HG03575 (cell line): ENCODE measurements around the gene KRTAP10-3.
"Not testable (repeated sequence)": the region's sequence is repeated elsewhere in the genome, so short reads cannot be mapped to it uniquely, and the experiment has no call there.

ENCODE experiments used
- ATAC-seq: cut with Tn5 transposase; IDR thresholded peaks from one replicate; pipeline ENCODE4 v1.9.1; 2021; ENCODE audit not compliant: unreplicated experiment, insufficient number of reproducible peaks, low FRiP score; ENCODE audit errors: extremely low read depth

The KRTAP10-3 gene

GRCh38 chr21:44558695-44559094 lies at the start of gene KRTAP10-3:
Gene KRTAP10-3, minus strand, starts transcription at chr21:44558795. Its CDS starts 80 bp downstream, at chr21:44558715.
- no peak for ATAC-seq

GRCh38 chr21:44606495-44606894 lies 47.9 kb upstream of the KRTAP10-3 start:
- no peak for ATAC-seq

- no peak for ATAC-seq
Measured at GRCh38 chr21:44603911-44604310, 45.3 kb upstream of the KRTAP10-3 start.

- ATAC-seq, result no peak
Measured at GRCh38 chr21:44603109-44603875, 44.7 kb upstream of the KRTAP10-3 start.

GRCh38 chr21:44602463-44602850 lies 43.9 kb upstream of the KRTAP10-3 start:
- no peak for ATAC-seq

- ATAC-seq, result no peak
Measured at GRCh38 chr21:44601596-44602462, 43.2 kb upstream of the KRTAP10-3 start.

- not testable (repeated sequence) for ATAC-seq
Measured at GRCh38 chr21:44601091-44601490, 42.5 kb upstream of the KRTAP10-3 start.

GRCh38 chr21:44600118-44600978 lies 41.8 kb upstream of the KRTAP10-3 start, which contains the start of gene KRTAP10-7:
Gene KRTAP10-7, plus strand, starts transcription at chr21:44600597. Its CDS starts 25 bp downstream, at chr21:44600622.
- ATAC-seq, result not testable (repeated sequence)

- no peak for ATAC-seq
Measured at GRCh38 chr21:44599264-44600029, 40.9 kb upstream of the KRTAP10-3 start.

GRCh38 chr21:44598061-44598460 lies 39.5 kb upstream of the KRTAP10-3 start:
- no peak for ATAC-seq

GRCh38 chr21:44596068-44596725 lies 37.6 kb upstream of the KRTAP10-3 start:
- no peak for ATAC-seq

- no peak for ATAC-seq
Measured at GRCh38 chr21:44595524-44595923, 36.9 kb upstream of the KRTAP10-3 start.

GRCh38 chr21:44594406-44594916 lies 35.9 kb upstream of the KRTAP10-3 start:
- ATAC-seq, result no peak

- no peak for ATAC-seq
Measured at GRCh38 chr21:44593598-44594405, 35.2 kb upstream of the KRTAP10-3 start.

GRCh38 chr21:44592446-44593311 lies 34.1 kb upstream of the KRTAP10-3 start, which contains the start of gene KRTAP10-6:
Gene KRTAP10-6, minus strand, starts transcription at chr21:44592505. Its CDS starts 21 bp downstream, at chr21:44592484.
- ATAC-seq, result no peak

GRCh38 chr21:44591801-44592130 lies 33.2 kb upstream of the KRTAP10-3 start:
- not testable (repeated sequence) for ATAC-seq
